DMS153 (cell line): ENCODE measurements around the gene NPTX1.
"Not testable (repeated sequence)": the region's sequence is repeated elsewhere in the genome, so short reads cannot be mapped to it uniquely, and the experiment has no call there.

ENCODE experiments used
- DNase-seq: peaks from one replicate; lab custom pipeline; 2025; lab: John Stamatoyannopoulos, UW

NPTX1 gene

GRCh38 chr17:80475910-80476876, at the start of gene NPTX1:
Gene NPTX1, minus strand, starts transcription at chr17:80476607. Its CDS starts 161 bp downstream, at chr17:80476446.
- DNase-seq: no peak

- no peak for DNase-seq
Observed at GRCh38 chr17:80523956-80524712, 47.7 kb upstream of the NPTX1 start.

GRCh38 chr17:80523054-80523744, 46.8 kb upstream of the NPTX1 start:
- no peak for DNase-seq

- DNase-seq: no peak
Observed at GRCh38 chr17:80520810-80521455, 44.5 kb upstream of the NPTX1 start.

GRCh38 chr17:80519091-80519781, 42.8 kb upstream of the NPTX1 start:
- no peak for DNase-seq

GRCh38 chr17:80518392-80518791, 42.0 kb upstream of the NPTX1 start:
- no peak for DNase-seq

- DNase-seq: no peak
Observed at GRCh38 chr17:80517641-80518040, 41.2 kb upstream of the NPTX1 start.

GRCh38 chr17:80516171-80516932, 39.9 kb upstream of the NPTX1 start:
- no peak for DNase-seq

GRCh38 chr17:80513892-80514291, 37.5 kb upstream of the NPTX1 start:
- DNase-seq: no peak

- no peak for DNase-seq
Observed at GRCh38 chr17:80513201-80513600, 36.8 kb upstream of the NPTX1 start.

- no peak for DNase-seq
Observed at GRCh38 chr17:80512233-80512632, 35.8 kb upstream of the NPTX1 start.

- DNase-seq: no peak
Observed at GRCh38 chr17:80511222-80512180, 35.1 kb upstream of the NPTX1 start.

GRCh38 chr17:80510772-80511171, 34.4 kb upstream of the NPTX1 start:
- no peak for DNase-seq

GRCh38 chr17:80510132-80510531, 33.7 kb upstream of the NPTX1 start:
- no peak for DNase-seq

- no peak for DNase-seq
Observed at GRCh38 chr17:80509311-80509710, 32.9 kb upstream of the NPTX1 start.

GRCh38 chr17:80507965-80508364, 31.6 kb upstream of the NPTX1 start:
- no peak for DNase-seq

- DNase-seq: not testable (repeated sequence)
Observed at GRCh38 chr17:80507177-80507576, 30.8 kb upstream of the NPTX1 start.

GRCh38 chr17:80504686-80505413, 28.4 kb upstream of the NPTX1 start:
- no peak for DNase-seq

GRCh38 chr17:80503921-80504320, 27.5 kb upstream of the NPTX1 start:
- DNase-seq: no peak
